Effector memory CD8-positive, alpha-beta T cell (primary cell): Measurements from ENCODE around the gene TUT4.

Source experiments
- ATAC-seq: fragments of 150-1000 bp; cut with Tn5 transposase; replicated peaks from 2 replicates; pipeline ENCODE4 v1.10.0; 2021; ENCODE audit warnings: mild to moderate bottlenecking, moderate library complexity
- DNase-seq, 3 experiments: peaks; one replicate each; pipeline ENCODE4 v3.0.0; 2021
- H3K27ac Mint-ChIP-seq, 2 donors: one replicate each; pipeline ENCODE4 v1.8.0; 2022; ENCODE audit warnings: mild to moderate bottlenecking in 2 of 2, mixed read lengths in 2 of 2, moderate library complexity in 2 of 2
- H3K27me3 Mint-ChIP-seq, 2 donors: one replicate each; pipeline ENCODE4 v1.8.0; 2022; ENCODE audit warnings: mixed read lengths in 2 of 2
- H3K36me3 Mint-ChIP-seq: one replicate; pipeline ENCODE4 v1.8.0; 2022; ENCODE audit warnings: mild to moderate bottlenecking, moderate library complexity, mixed read lengths; ENCODE audit not compliant: insufficient read depth
- H3K4me1 Mint-ChIP-seq, 2 donors: one replicate each; pipeline ENCODE4 v1.8.0; 2022; ENCODE audit warnings: low read depth in 2 of 2, mixed read lengths in 2 of 2
- H3K4me3 Mint-ChIP-seq, 2 donors: one replicate each; pipeline ENCODE4 v1.8.0; 2022; ENCODE audit warnings: mild to moderate bottlenecking in 2 of 2, mixed read lengths in 2 of 2, moderate library complexity in 2 of 2
- H3K9me3 Mint-ChIP-seq, 2 donors: one replicate each; pipeline ENCODE4 v1.8.0; 2022; ENCODE audit warnings: mixed read lengths in 2 of 2

Gene TUT4

GRCh38 chr1:52463891-52464290 lies 89.0 kb downstream of the TUT4 start:
- Mint-ChIP-seq H3K27ac (no peak overlapping the region), H3K36me3 (peaks cover 8% of the 10 kb centered on the region)

GRCh38 chr1:52461821-52462220 lies 91.1 kb downstream of the TUT4 start:
- DNase-seq (no peak), ATAC-seq (no peak)
- Mint-ChIP-seq H3K4me3 (no peak overlapping the region), H3K27ac (no peak overlapping the region), H3K36me3 (peaks cover 14% of the 10 kb centered on the region), H3K4me1 (no peaks in the 10 kb centered on the region), H3K27me3 (no peaks in the 10 kb centered on the region), H3K9me3 (no peaks in the 10 kb centered on the region)

More at GRCh38 chr1:52463891-52464290, 89.0 kb downstream of the TUT4 start:
- Mint-ChIP-seq H3K4me1 (peaks cover 0 to 4% of the 10 kb centered on the region in 2 donors), H3K4me3 (no peak overlapping the region), H3K27me3 (no peaks in the 10 kb centered on the region), H3K9me3 (no peaks in the 10 kb centered on the region)
- DNase-seq (no peak), ATAC-seq (no peak)

- H3K4me1 Mint-ChIP-seq = no peaks in the 10 kb centered on the region
- DNase-seq = no peak
- H3K9me3 Mint-ChIP-seq = no peaks in the 10 kb centered on the region
- peaks cover 7% of the 10 kb centered on the region for H3K36me3 Mint-ChIP-seq
- peak overlapping the region in 1 of 2 donors; percentile 9 for H3K27ac Mint-ChIP-seq
- ATAC-seq = no peak
- no peaks in the 10 kb centered on the region for H3K27me3 Mint-ChIP-seq
- no peak overlapping the region for H3K4me3 Mint-ChIP-seq
Observed at GRCh38 chr1:52460694-52461093, 92.2 kb downstream of the TUT4 start.

GRCh38 chr1:52455686-52456085 lies 97.2 kb downstream of the TUT4 start:
- no peak overlapping the region for H3K4me3 Mint-ChIP-seq
- no peak for DNase-seq
- peaks cover 15% of the 10 kb centered on the region for H3K36me3 Mint-ChIP-seq
- H3K27me3 Mint-ChIP-seq = no peaks in the 10 kb centered on the region
- H3K4me1 Mint-ChIP-seq = no peaks in the 10 kb centered on the region
- H3K27ac Mint-ChIP-seq = no peak overlapping the region
- no peak for ATAC-seq
- H3K9me3 Mint-ChIP-seq = no peaks in the 10 kb centered on the region

GRCh38 chr1:52454779-52455178 lies 98.1 kb downstream of the TUT4 start:
- H3K27ac Mint-ChIP-seq = peak overlapping the region; percentile 30 to 70
- ATAC-seq = no peak

GRCh38 chr1:52454127-52454526 lies 98.8 kb downstream of the TUT4 start:
- peaks cover 15% of the 10 kb centered on the region for H3K36me3 Mint-ChIP-seq
- H3K4me3 Mint-ChIP-seq = no peak overlapping the region
- H3K9me3 Mint-ChIP-seq = no peaks in the 10 kb centered on the region
- peaks cover 0 to under 1% of the 10 kb centered on the region in 2 donors for H3K4me1 Mint-ChIP-seq
- H3K27ac Mint-ChIP-seq = peak overlapping the region in 1 of 2 donors; percentile 70
- H3K27me3 Mint-ChIP-seq = no peaks in the 10 kb centered on the region
- DNase-seq (no peak), ATAC-seq (no peak)

More at GRCh38 chr1:52454779-52455178, 98.1 kb downstream of the TUT4 start:
- Mint-ChIP-seq H3K9me3 (no peaks in the 10 kb centered on the region), H3K4me1 (no peaks in the 10 kb centered on the region), H3K36me3 (peaks cover 15% of the 10 kb centered on the region), H3K27me3 (no peaks in the 10 kb centered on the region), H3K4me3 (no peak overlapping the region)
- no peak for DNase-seq

- DNase-seq (no peak), ATAC-seq (no peak)
- Mint-ChIP-seq H3K27ac (no peak overlapping the region), H3K4me1 (peaks cover 0 to 4% of the 10 kb centered on the region in 2 donors), H3K27me3 (no peaks in the 10 kb centered on the region), H3K9me3 (no peaks in the 10 kb centered on the region), H3K36me3 (peaks cover 62% of the 10 kb centered on the region), H3K4me3 (no peak overlapping the region)
Observed at GRCh38 chr1:52444463-52444862, 108.4 kb downstream of the TUT4 start.

- no peak for DNase-seq
- no peaks in the 10 kb centered on the region for H3K4me1 Mint-ChIP-seq
- no peak for ATAC-seq
- H3K27ac Mint-ChIP-seq = no peak overlapping the region
- no peaks in the 10 kb centered on the region for H3K9me3 Mint-ChIP-seq
- peaks cover 59% of the 10 kb centered on the region for H3K36me3 Mint-ChIP-seq
- no peaks in the 10 kb centered on the region for H3K27me3 Mint-ChIP-seq
- no peak overlapping the region for H3K4me3 Mint-ChIP-seq
Observed at GRCh38 chr1:52439976-52440375, 112.9 kb downstream of the TUT4 start.

GRCh38 chr1:52436817-52437216 lies 116.1 kb downstream of the TUT4 start:
- ATAC-seq (no peak), DNase-seq (no peak)
- H3K4me3 Mint-ChIP-seq = no peak overlapping the region
- H3K36me3 Mint-ChIP-seq = peaks cover 57% of the 10 kb centered on the region
- no peaks in the 10 kb centered on the region for H3K9me3 Mint-ChIP-seq
- H3K4me1 Mint-ChIP-seq = no peaks in the 10 kb centered on the region
- H3K27ac Mint-ChIP-seq = peak overlapping the region in 1 of 2 donors; percentile 65
- no peaks in the 10 kb centered on the region for H3K27me3 Mint-ChIP-seq

- Mint-ChIP-seq H3K27me3 (no peaks in the 10 kb centered on the region), H3K9me3 (no peaks in the 10 kb centered on the region), H3K36me3 (peaks cover 54% of the 10 kb centered on the region), H3K27ac (no peak overlapping the region), H3K4me1 (no peaks in the 10 kb centered on the region), H3K4me3 (no peak overlapping the region)
- ATAC-seq = no peak
- no peak for DNase-seq
Observed at GRCh38 chr1:52435650-52436049, 117.2 kb downstream of the TUT4 start.

- H3K4me1 Mint-ChIP-seq = no peaks in the 10 kb centered on the region
- H3K4me3 Mint-ChIP-seq = no peak overlapping the region
- no peaks in the 10 kb centered on the region for H3K27me3 Mint-ChIP-seq
Observed at GRCh38 chr1:52435211-52435610, 117.7 kb downstream of the TUT4 start.

GRCh38 chr1:52432807-52433206 lies 120.1 kb downstream of the TUT4 start:
- no peak overlapping the region for H3K27ac Mint-ChIP-seq
- peaks cover 56% of the 10 kb centered on the region for H3K36me3 Mint-ChIP-seq
- no peaks in the 10 kb centered on the region for H3K4me1 Mint-ChIP-seq
- H3K27me3 Mint-ChIP-seq = no peaks in the 10 kb centered on the region
- H3K4me3 Mint-ChIP-seq = no peak overlapping the region
- ATAC-seq (no peak), DNase-seq (no peak)
- no peaks in the 10 kb centered on the region for H3K9me3 Mint-ChIP-seq

More at GRCh38 chr1:52435211-52435610, 117.7 kb downstream of the TUT4 start:
- peak overlapping the region in 1 of 2 donors; percentile 38 for H3K27ac Mint-ChIP-seq
- ATAC-seq (no peak), DNase-seq (no peak)
- no peaks in the 10 kb centered on the region for H3K9me3 Mint-ChIP-seq
- peaks cover 55% of the 10 kb centered on the region for H3K36me3 Mint-ChIP-seq

- peaks cover 36% of the 10 kb centered on the region for H3K36me3 Mint-ChIP-seq
- DNase-seq = no peak
- H3K27me3 Mint-ChIP-seq = no peaks in the 10 kb centered on the region
- peak overlapping the region in 1 of 2 donors; percentile 7 for H3K27ac Mint-ChIP-seq
- peaks cover 24 to 31% of the 10 kb centered on the region in 2 donors for H3K4me1 Mint-ChIP-seq
- ATAC-seq = no peak
- H3K4me3 Mint-ChIP-seq = no peak overlapping the region
- H3K9me3 Mint-ChIP-seq = no peaks in the 10 kb centered on the region
Observed at GRCh38 chr1:52427152-52427551, 125.7 kb downstream of the TUT4 start.

GRCh38 chr1:52426371-52426770 lies 126.5 kb downstream of the TUT4 start:
- Mint-ChIP-seq H3K4me3 (no peak overlapping the region), H3K9me3 (no peaks in the 10 kb centered on the region), H3K27me3 (no peaks in the 10 kb centered on the region), H3K36me3 (peaks cover 42% of the 10 kb centered on the region), H3K4me1 (peaks cover 24 to 31% of the 10 kb centered on the region in 2 donors), H3K27ac (peak overlapping the region in 1 of 2 donors; percentile 98)
- DNase-seq = no peak
- no peak for ATAC-seq

- peak overlapping the region; percentile 71 to 74 for H3K4me3 Mint-ChIP-seq
- DNase-seq (no peak), ATAC-seq (no peak)
- peaks cover 41% of the 10 kb centered on the region for H3K36me3 Mint-ChIP-seq
- no peaks in the 10 kb centered on the region for H3K27me3 Mint-ChIP-seq
- peaks cover 24 to 31% of the 10 kb centered on the region in 2 donors for H3K4me1 Mint-ChIP-seq
- H3K9me3 Mint-ChIP-seq = no peaks in the 10 kb centered on the region
- peak overlapping the region; percentile 98 for H3K27ac Mint-ChIP-seq
Observed at GRCh38 chr1:52424813-52425212, 128.1 kb downstream of the TUT4 start.
